ENCODE results near the gene PDE4A.
"Not testable (repeated sequence)": the region's sequence is repeated elsewhere in the genome, so short reads cannot be mapped to it uniquely, and the experiment has no call there.

Gene PDE4A

DNA sequence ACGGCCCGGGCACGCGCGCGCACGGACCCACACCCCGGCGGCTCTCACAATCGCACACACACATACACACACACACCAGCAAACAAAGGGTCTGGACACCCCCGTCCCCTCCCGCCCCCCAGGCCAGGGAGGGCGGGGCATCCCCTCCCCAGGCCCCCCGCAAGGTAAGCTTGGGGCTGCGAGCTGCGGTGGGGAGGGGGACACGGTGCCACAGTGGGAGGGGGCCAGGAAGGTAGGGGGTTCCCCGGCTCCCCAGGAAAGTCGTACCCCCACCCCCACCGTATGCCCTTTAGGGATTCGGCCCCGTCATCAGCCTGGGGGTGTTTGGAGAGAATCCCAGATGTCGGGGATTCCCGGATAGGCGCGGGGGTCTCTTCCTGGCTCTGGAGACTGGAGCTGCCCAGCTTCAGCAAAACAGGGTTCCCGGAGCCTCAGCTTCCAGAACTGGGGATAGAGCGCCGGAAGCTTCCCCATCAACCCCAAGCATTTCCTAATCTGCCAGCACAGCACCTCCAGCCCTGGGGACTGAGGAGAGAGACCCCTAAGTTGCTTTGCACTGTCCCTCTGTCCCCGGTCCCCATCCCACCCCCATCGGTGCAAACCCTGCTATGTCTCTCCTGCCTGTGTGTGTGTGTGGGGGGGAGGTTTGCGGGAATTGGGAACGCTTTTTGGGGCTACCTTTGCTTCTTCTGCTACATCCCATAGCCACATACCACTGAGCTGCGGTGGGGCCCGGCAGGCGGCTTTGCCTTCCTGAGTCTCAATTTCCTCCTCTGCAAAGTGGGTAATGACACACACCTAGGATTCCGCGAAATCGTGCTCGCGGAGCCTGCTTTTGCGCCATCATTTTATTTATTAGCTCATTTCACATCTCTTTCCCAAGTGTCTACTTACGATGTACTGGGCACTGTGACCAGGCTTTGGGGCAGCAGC is 15.2 kb upstream of the PDE4A start:
- DNase-seq, result peak; percentile 43

DNA sequence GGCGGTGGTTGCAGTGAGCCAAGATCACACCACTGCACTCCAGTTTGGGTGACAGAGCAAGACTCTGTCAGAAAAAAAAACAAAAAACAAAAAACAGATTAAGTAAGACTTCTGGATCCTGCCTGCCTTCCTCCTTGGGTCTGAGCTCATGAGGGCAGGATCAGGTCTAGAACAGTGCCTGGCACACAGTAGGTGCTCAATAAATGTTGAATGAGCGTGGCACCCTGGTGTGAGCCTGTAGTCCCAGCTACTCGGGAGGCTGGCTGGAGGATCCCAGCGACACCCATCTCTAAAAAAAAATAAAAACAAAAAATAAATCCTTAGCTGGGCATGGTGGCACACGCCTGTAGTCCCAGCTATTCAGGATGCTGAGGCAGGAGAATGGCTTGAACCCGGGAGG is 14.1 kb upstream of the PDE4A start:
- no peak for DNase-seq

- no peak for DNase-seq
Measured at GRCh38 chr19:10407096-10407495, 13.2 kb upstream of the PDE4A start.

- peak; percentile 36 for DNase-seq
Measured at GRCh38 chr19:10408511-10409283, 11.6 kb upstream of the PDE4A start.

GRCh38 chr19:10411224-10411623 is 9.1 kb upstream of the PDE4A start:
- not testable (repeated sequence) for DNase-seq

- DNase-seq, result no peak
Measured at GRCh38 chr19:10412257-10412977, 7.9 kb upstream of the PDE4A start.

- DNase-seq, result no peak
Measured at GRCh38 chr19:10416083-10416379, 4.3 kb upstream of the PDE4A start.

GRCh38 chr19:10416380-10417257 is 3.7 kb upstream of the PDE4A start:
- DNase-seq, result peak; percentile 99

- DNase-seq, result no peak
Measured at GRCh38 chr19:10417541-10418234, 2.6 kb upstream of the PDE4A start.

DNA sequence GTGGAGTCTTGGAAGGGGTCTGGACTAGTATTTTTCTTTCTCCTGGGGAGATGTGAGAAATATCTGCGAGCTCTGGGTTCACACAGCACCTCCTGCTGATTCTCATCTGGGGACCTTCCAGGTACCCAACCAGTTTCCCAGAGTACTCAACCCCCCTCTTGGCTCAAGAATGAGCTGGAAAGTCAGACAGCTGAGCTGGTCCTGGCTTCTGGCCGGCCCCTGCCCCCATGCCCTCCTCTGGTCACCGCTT is 2.2 kb upstream of the PDE4A start:
- DNase-seq, result no peak

GRCh38 chr19:10418485-10419199 is 1.7 kb upstream of the PDE4A start:
- no peak for DNase-seq

DNA sequence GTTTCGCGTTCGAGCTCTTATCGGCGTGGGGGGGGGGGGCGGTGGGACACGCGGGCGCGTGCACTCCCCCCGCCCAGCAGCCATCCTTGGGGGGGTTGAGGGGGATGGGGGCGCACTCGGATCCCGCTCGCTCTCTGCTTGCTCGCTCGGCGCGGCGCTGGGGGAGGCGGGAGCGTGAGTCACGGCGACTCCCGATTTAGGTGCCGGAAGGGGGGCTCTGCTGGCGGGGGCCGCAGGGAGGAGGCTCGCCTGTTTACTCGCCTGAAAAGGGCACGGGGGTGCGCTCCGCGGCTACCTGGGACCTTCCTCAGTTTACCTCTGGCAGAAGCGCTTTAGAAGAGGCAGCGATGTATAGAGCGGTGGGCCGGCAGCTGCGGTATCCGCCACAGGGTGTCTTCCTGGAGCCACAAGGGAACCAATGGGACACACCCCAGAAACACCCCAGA is 1.1 kb upstream of the PDE4A start:
- no peak for DNase-seq

GRCh38 chr19:10419646-10420443 is 493 bp upstream of the PDE4A start:
- DNase-seq, result peak; percentile 33

GRCh38 chr19:10421240-10422045 is 1.1 kb downstream of the PDE4A start:
- no peak for DNase-seq

DNA sequence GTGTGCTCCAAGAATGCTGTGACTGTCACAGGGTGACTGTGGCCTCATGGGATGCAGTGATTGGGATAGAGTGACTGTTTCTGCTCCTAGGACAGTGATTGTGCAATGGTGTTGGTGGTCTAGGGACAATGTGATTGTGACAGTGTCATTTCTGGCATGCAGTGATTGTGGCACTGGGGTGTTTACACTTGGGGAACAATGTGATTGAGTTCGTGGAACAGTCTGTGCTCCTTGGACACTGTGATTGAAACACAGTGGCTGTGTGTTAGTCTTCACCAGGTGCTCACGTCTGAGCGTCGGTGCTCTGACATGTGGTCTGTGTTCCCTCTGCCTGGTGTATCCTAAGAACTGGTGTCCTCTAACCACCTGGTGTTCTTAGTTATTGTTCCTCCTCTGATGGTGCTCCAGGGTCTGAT is 1.7 kb downstream of the PDE4A start:
- DNase-seq, result no peak

DNA sequence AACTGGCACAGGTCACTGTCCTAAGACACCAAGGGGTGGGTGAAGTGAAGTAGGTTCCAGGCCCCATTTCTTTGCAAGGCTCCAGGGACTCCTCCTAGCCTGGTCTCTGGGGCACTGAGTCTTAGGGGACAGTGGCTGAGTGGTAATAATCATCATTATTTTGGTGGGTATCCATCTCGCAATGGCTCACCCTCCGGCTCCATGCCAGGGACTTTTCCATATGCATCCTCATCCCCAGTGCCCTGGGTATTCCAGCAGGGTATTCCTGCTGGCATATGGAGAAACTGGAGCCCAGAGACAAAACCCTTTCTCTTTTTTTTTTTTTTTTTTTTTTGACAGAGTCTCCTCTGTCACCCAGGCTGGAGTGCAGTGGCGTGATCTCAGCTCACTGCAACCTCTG is 2.5 kb downstream of the PDE4A start:
- no peak for DNase-seq

GRCh38 chr19:10424011-10424637 is 3.8 kb downstream of the PDE4A start:
- DNase-seq, result peak; percentile 61

DNA sequence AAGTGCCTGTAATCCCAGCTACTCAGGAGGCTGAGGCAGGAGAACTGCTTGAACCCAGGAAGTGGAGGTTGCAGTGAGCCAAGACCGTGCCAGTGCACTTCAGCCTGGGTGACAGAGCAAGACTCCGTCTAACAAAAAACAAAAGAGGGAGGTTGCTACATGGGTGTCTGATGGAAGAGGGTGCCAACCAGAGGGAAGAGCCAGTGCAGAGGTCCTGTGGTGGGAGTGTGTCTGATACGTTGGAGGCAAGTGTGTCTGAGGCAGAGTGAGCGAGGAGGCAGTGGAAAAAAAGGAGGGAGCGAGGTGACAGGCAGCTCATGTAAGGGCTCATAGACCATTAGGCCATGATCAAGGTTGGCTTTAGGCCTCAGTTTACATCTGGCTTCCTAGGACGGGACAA is 6.8 kb downstream of the PDE4A start:
- no peak for DNase-seq

GRCh38 chr19:10428996-10429381 is 8.7 kb downstream of the PDE4A start:
- no peak for DNase-seq
